Measurements from ENCODE around the gene G0S2. TPM values are rescaled to one million over a fixed set of nuclear protein-coding genes. Genes with fewer than 3 reads are reported as not detected.
A peak's percentile ranks its signal among the peaks of the same experiment; 100 is the strongest.
"Not testable (repeated sequence)": the region's sequence is repeated elsewhere in the genome, so short reads cannot be mapped to it uniquely, and the experiment has no call there.

The G0S2 gene
- total and polyA plus RNA-seq, 4 donors, result 44.6 to 696 (median 63.9) TPM

DNA sequence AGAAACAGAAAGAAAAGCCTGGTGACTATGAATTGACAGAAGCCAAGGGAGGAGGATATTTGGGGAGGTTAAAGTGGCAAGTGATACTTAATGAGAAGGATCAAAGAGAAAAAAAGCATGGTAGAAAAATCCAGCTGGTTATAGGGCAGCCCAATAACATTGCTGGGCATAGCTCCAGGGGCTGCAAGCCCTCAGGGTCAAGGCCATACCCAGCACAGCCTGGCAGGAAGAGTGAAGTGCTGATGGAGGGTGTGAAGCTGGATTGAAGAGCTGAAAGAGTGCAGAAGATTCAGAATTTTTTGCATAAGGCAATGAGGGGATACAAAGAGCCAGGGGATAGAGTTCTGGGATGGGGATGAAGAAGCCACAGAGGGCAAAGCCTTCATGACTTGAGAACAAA lies 21.5 kb downstream of the G0S2 start:
- Histone ChIP-seq H3K4me1 (ENCODE audit: control insufficient read depth in 5 of 5, insufficient read depth in 5 of 5, low read length in 5 of 5) (peaks cover 0 to 11% (median 2%) of the 10 kb centered on the region in 5 donors), H3K27ac (ENCODE audit: low read depth in 1 of 2, low read length in 1 of 2) (no peak overlapping the region), H3K9me3 (ENCODE audit: control insufficient read depth in 4 of 4, insufficient read depth in 3 of 4, low read length in 3 of 4) (no peaks in the 10 kb centered on the region), H3K9ac (ENCODE audit: insufficient read depth in 1 of 2, low read length in 2 of 2) (no peak overlapping the region), H3K27me3 (ENCODE audit: control insufficient read depth in 3 of 3, insufficient read depth in 3 of 3, low read length in 2 of 3) (peaks cover 0 to 4% (median 0%) of the 10 kb centered on the region in 3 donors), H3K36me3 (ENCODE audit: control insufficient read depth in 4 of 4, insufficient read depth in 4 of 4, low read length in 4 of 4) (no peaks in the 10 kb centered on the region), H3K4me3 (no peak overlapping the region)
- ATAC-seq (ENCODE audit: insufficient read depth, low FRiP score), result no peak
- no peak for TF ChIP-seq CTCF (IDR thresholded peaks at IDR 0.05; ENCODE audit: control extremely low read depth, extremely low read depth)
- DNase-seq, result no peak

GRCh38 chr1:209697126-209697525 lies 21.9 kb downstream of the G0S2 start:
- no peak overlapping the region for H3K9ac ChIP-seq (ENCODE audit: insufficient read depth in 1 of 2, low read length in 2 of 2)
- H3K4me3 ChIP-seq, result no peak overlapping the region
- DNase-seq, result no peak
- H3K36me3 ChIP-seq (ENCODE audit: control insufficient read depth in 4 of 4, insufficient read depth in 4 of 4, low read length in 4 of 4), result no peaks in the 10 kb centered on the region
- H3K27ac ChIP-seq (ENCODE audit: low read depth in 1 of 2, low read length in 1 of 2), result no peak overlapping the region
- peaks cover 0 to 4% (median 0%) of the 10 kb centered on the region in 3 donors for H3K27me3 ChIP-seq (ENCODE audit: control insufficient read depth in 3 of 3, insufficient read depth in 3 of 3, low read length in 2 of 3)
- H3K9me3 ChIP-seq (ENCODE audit: control insufficient read depth in 4 of 4, insufficient read depth in 3 of 4, low read length in 3 of 4), result no peaks in the 10 kb centered on the region
- TF ChIP-seq CTCF (IDR thresholded peaks at IDR 0.05; ENCODE audit: control extremely low read depth, extremely low read depth), result no peak
- peak; percentile 32 for ATAC-seq (ENCODE audit: insufficient read depth, low FRiP score)
- 78 to 86% methylated on average over 3 of the region's 3 CpGs for WGBS, 2 donors
- peaks cover 0 to 9% (median 2%) of the 10 kb centered on the region in 5 donors for H3K4me1 ChIP-seq (ENCODE audit: control insufficient read depth in 5 of 5, insufficient read depth in 5 of 5, low read length in 5 of 5)

GRCh38 chr1:209700686-209701085 lies 25.5 kb downstream of the G0S2 start:
- H3K4me3 ChIP-seq; H3K36me3 ChIP-seq (ENCODE audit: control insufficient read depth in 4 of 4, insufficient read depth in 4 of 4, low read length in 4 of 4); ATAC-seq (ENCODE audit: insufficient read depth, low FRiP score); H3K9ac ChIP-seq (ENCODE audit: insufficient read depth in 1 of 2, low read length in 2 of 2); DNase-seq; H3K9me3 ChIP-seq (ENCODE audit: control insufficient read depth in 4 of 4, insufficient read depth in 3 of 4, low read length in 3 of 4); H3K27ac ChIP-seq (ENCODE audit: low read depth in 1 of 2, low read length in 1 of 2); H3K27me3 ChIP-seq (ENCODE audit: control insufficient read depth in 3 of 3, insufficient read depth in 3 of 3, low read length in 2 of 3): not testable (repeated sequence)
- peaks cover 0 to 14% (median 0%) of the 10 kb centered on the region in 5 donors for H3K4me1 ChIP-seq (ENCODE audit: control insufficient read depth in 5 of 5, insufficient read depth in 5 of 5, low read length in 5 of 5)

GRCh38 chr1:209702832-209703231 lies 27.6 kb downstream of the G0S2 start:
- no peaks in the 10 kb centered on the region for H3K27me3 ChIP-seq (ENCODE audit: control insufficient read depth in 3 of 3, insufficient read depth in 3 of 3, low read length in 2 of 3)
- TF ChIP-seq CTCF (IDR thresholded peaks at IDR 0.05; ENCODE audit: control extremely low read depth, extremely low read depth), result no peak
- H3K4me1 ChIP-seq (ENCODE audit: control insufficient read depth in 5 of 5, insufficient read depth in 5 of 5, low read length in 5 of 5), result peaks cover 0 to 10% (median 0%) of the 10 kb centered on the region in 5 donors
- no peaks in the 10 kb centered on the region for H3K9me3 ChIP-seq (ENCODE audit: control insufficient read depth in 4 of 4, insufficient read depth in 3 of 4, low read length in 3 of 4)
- no peak overlapping the region for H3K4me3 ChIP-seq
- no peak overlapping the region for H3K27ac ChIP-seq (ENCODE audit: low read depth in 1 of 2, low read length in 1 of 2)
- ATAC-seq (ENCODE audit: insufficient read depth, low FRiP score), result no peak
- 76 to 94% methylated on average over 1 of the region's 1 CpG for WGBS, 2 donors
- peaks cover 0 to 2% (median 0%) of the 10 kb centered on the region in 4 donors for H3K36me3 ChIP-seq (ENCODE audit: control insufficient read depth in 4 of 4, insufficient read depth in 4 of 4, low read length in 4 of 4)
- no peak for DNase-seq
- no peak overlapping the region for H3K9ac ChIP-seq (ENCODE audit: insufficient read depth in 1 of 2, low read length in 2 of 2)
